ENCODE results near the gene MED8. TPM values are rescaled to one million over a fixed set of nuclear protein-coding genes. Genes with fewer than 3 reads are reported as not detected.

Gene MED8
- total RNA-seq, 4 donors from 2014 or later, result 27.6 to 34.1 (median 32.0) TPM

DNA sequence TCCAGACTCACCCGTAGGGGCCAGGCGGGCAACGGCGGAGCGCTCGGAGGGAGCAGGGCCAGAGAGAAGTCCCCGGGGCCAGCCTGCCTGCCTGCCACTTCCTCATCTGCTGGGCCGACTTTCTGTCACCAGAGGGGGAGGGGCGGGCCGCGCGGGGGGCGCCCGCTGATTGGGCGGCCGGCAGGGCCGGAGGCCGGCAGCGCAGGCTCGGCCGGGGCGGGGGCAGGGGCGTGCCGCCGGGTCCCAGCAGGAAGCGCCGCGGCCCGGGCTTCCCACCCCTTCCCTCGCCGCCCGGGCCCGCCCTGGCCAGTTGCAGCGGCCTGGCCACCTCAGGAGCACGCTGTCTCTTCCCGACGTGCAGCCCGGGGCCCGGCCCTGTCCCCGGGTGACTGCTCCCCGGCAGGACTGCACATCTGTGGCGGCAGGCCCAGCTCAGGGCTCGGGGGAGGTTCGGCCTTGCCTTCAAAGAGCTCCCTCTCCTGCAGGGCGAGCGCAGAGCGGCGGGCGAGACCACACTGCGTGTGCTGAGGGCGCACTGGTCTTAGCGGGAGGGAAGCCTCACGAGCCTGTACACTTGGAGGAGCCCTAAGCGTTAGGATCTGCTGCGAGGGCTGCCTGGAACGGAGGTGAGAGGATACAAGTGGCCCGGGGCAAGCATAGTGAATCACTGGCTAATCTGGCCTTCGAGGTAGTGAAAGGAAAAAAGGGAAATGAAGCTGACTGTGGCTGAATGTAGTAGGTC, 21.5 kb downstream of the MED8 start, which contains the start of gene ELOVL1:
Gene ELOVL1, minus strand, starts transcription at position 108 of the 742 bp plus-strand sequence. CDS start 2,402 bp downstream, outside the sequence.
- DNase-seq (ENCODE audit: extremely low spot score), result peak; percentile 97
- intact Hi-C loops (cut with DNase I), result no loop called here
- Histone ChIP-seq H3K9me3 (no peaks in the 10 kb centered on the region), H3K36me3 (peaks cover 24 to 31% (median 29%) of the 10 kb centered on the region in 4 donors), H3K4me3 (peak within 1 kb of the TSS; percentile 91 to 98 (median 93)), H3K27ac (replicated peaks in 1 of 4) (peak within 1 kb of the TSS; percentile 90 to 96 (median 94)), H3K27me3 (no peaks in the 10 kb centered on the region), H3K4me1 (peaks cover 31 to 41% (median 33%) of the 10 kb centered on the region in 4 donors)
- TF ChIP-seq POLR2AphosphoS5 (IDR thresholded peaks at IDR 0.05) (peak; percentile 54 to 91), POLR2A (IDR thresholded peaks at IDR 0.05; ENCODE audit: low read depth) (no peak), CTCF (IDR thresholded peaks at IDR 0.05) (peak; percentile 25 to 32 (median 25)), EP300 (IDR thresholded peaks at IDR 0.05) (no peak)
- 0% methylated on average over 8 of the region's 58 CpGs for WGBS

DNA sequence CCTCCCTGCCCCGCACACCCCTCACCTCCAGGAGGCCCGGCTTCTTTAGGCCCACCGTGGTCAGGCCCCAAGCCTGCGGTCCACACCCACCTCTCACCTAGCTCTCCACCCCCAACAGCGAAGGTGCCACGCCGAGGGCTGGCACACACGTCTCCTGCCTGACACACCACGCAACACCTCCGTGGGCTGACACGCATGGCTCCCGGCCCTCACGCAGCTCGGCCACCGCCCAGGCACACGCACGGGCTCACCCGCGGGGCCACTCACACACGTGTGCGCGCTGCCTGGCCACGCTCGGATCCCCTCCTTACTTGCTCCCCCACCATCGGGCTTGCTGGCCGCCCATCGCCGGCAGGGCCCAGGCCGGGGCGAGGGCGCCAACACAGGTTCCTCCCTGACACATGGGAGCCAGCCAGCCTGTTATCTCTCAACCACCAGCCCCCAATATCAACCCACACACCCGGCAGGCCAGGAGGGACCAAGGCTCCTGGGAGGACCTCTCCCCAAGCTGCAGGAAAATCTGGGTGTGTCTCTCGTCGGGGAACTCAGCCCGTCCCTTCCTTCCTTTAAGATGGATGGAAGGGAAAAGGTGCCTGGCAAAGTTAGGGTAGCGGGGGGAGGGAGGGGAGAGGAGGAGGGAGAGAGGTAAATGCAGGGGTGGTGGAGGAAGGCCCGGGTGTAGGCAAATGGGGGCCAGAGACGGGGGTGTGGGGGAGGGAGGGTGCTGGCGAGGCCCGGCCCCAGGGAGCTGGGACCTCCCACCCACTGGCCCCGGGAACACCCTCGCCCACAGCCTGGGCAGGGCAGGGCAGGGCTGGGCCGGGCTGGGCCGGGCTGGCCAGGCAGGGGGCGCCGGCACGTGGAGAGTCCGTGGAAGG, 22.3 kb downstream of the MED8 start:
- Histone ChIP-seq H3K36me3 (peaks cover 30 to 37% (median 37%) of the 10 kb centered on the region in 4 donors), H3K4me1 (peaks cover 27 to 41% (median 33%) of the 10 kb centered on the region in 4 donors), H3K4me3 (peak overlapping the region; percentile 91 to 98 (median 93)), H3K27me3 (no peaks in the 10 kb centered on the region), H3K9me3 (no peaks in the 10 kb centered on the region), H3K27ac (replicated peaks in 1 of 4) (peak overlapping the region; percentile 90 to 96 (median 94))
- 3% methylated on average over 32 of the region's 48 CpGs for WGBS
- intact Hi-C loops (cut with DNase I), result no loop called here
- no peak for TF ChIP-seq EP300 (IDR thresholded peaks at IDR 0.05)
- TF ChIP-seq POLR2AphosphoS5 (IDR thresholded peaks at IDR 0.05), result peak in 1 of 2 donors; percentile 26
- no peak for TF ChIP-seq CTCF (IDR thresholded peaks at IDR 0.05)
- TF ChIP-seq POLR2A (IDR thresholded peaks at IDR 0.05; ENCODE audit: low read depth), result peak; percentile 34
- no peak for DNase-seq (ENCODE audit: extremely low spot score)

GRCh38 chr1:43366601-43367025, 23.0 kb downstream of the MED8 start:
- Histone ChIP-seq H3K9me3 (no peaks in the 10 kb centered on the region), H3K27me3 (no peaks in the 10 kb centered on the region), H3K4me1 (peaks cover 27 to 41% (median 33%) of the 10 kb centered on the region in 4 donors), H3K36me3 (peaks cover 30 to 44% (median 42%) of the 10 kb centered on the region in 4 donors), H3K4me3 (peak overlapping the region; percentile 91 to 98 (median 93)), H3K27ac (replicated peaks in 1 of 4) (peak overlapping the region; percentile 90 to 96 (median 94))
- 37% methylated on average over 4 of the region's 5 CpGs for WGBS
- intact Hi-C loops (cut with DNase I), result no loop called here
- TF ChIP-seq POLR2AphosphoS5 (IDR thresholded peaks at IDR 0.05), result no peak
- TF ChIP-seq EP300 (IDR thresholded peaks at IDR 0.05), result no peak
- no peak for TF ChIP-seq CTCF (IDR thresholded peaks at IDR 0.05)
- TF ChIP-seq POLR2A (IDR thresholded peaks at IDR 0.05; ENCODE audit: low read depth), result no peak
- no peak for DNase-seq (ENCODE audit: extremely low spot score)

- Histone ChIP-seq H3K36me3 (peaks cover 30 to 48% (median 47%) of the 10 kb centered on the region in 4 donors), H3K27ac (replicated peaks in 1 of 4) (peak overlapping the region; percentile 90 to 96 (median 94)), H3K4me3 (peak overlapping the region; percentile 91 to 98 (median 93)), H3K9me3 (no peaks in the 10 kb centered on the region), H3K27me3 (no peaks in the 10 kb centered on the region), H3K4me1 (peaks cover 27 to 41% (median 33%) of the 10 kb centered on the region in 4 donors)
- 60% methylated on average over 11 of the region's 11 CpGs for WGBS
- DNase-seq (ENCODE audit: extremely low spot score), result no peak
- TF ChIP-seq CTCF (IDR thresholded peaks at IDR 0.05) (no peak), POLR2A (IDR thresholded peaks at IDR 0.05; ENCODE audit: low read depth) (no peak), POLR2AphosphoS5 (IDR thresholded peaks at IDR 0.05) (no peak), EP300 (IDR thresholded peaks at IDR 0.05) (no peak)
- intact Hi-C loops (cut with DNase I), result no loop called here
These were observed 23.4 kb downstream of the MED8 start for GRCh38 chr1:43366179-43366578.
